HT-29 (cell line): ENCODE data around the gene BNIP3. TPM values are rescaled to one million over a fixed set of nuclear protein-coding genes. Genes with fewer than 3 reads are reported as not detected.
A peak's percentile ranks its signal among the peaks of the same experiment; 100 is the strongest.

Experiments
- DNase-seq: peaks from one replicate; pipeline ENCODE4 v3.0.0-alpha.2; 2015; ENCODE audit warnings: low spot score
- total RNA-seq: library from RNA; depleted of rRNA; stranded (reverse); fragments of >200 nt; shearing (Covaris generic); gene quantifications from 2 replicates; pipeline ENCODE4 v1.2.3, GENCODE V29; 2014; rRNA removed

BNIP3 gene
- total RNA-seq: not detected in 2 replicates

- DNase-seq: no peak
Observed at GRCh38 chr10:131981429-131982184, at the start of gene BNIP3. Gene BNIP3, minus strand, starts transcription at chr10:131981923. Its CDS starts 117 bp downstream, at chr10:131981806.

DNA sequence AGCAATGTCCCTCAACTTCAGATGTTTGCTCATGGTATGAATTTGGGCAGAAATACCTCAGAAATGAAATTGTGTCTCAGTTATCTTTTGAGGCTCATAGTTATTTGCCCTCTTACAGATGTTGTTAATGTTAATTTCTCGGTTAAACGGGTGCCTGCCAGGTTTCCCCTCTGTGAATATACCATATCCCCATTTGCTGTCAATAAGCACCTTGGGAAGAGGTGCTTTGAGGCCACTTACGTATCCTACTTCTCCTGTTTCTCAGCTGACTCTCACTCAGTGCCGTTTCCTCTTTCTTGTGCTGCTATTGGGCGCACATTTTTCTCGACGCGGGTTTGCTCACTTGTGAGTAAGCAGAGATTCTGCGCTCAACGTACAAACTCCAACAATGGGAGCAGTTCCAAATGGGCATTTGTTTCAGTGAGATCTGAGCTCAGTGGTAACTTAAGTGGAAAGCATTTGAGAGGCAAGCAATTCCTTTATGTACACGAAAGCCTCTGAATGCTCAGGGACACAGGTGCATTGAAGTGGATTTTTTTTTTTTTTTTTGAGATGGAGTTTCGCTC, 49.3 kb upstream of the BNIP3 start:
- no peak for DNase-seq

DNA sequence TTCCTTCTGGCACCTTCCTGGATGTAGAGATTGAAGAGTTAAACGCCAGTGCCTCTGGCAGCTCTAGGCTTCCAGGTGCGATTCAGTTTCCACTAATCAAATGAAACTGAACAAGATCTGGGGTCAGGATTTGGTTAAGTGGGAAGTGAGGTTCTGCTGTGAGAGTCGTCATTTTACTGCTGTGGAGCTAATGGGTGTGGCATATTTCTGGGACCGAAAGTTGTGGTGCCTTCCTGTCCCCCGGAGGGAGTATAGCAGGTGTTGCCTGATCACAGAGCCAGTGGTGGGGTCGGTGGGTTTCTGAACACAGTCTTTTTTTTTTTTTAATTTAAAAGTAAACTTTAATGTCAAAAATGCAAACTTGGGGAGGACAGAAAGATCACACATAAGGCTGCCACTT, 47.0 kb upstream of the BNIP3 start:
- DNase-seq: no peak

GRCh38 chr10:132027423-132027983, 45.8 kb upstream of the BNIP3 start:
- DNase-seq: no peak

GRCh38 chr10:132023092-132023811, 41.5 kb upstream of the BNIP3 start:
- DNase-seq: peak; percentile 73

DNA sequence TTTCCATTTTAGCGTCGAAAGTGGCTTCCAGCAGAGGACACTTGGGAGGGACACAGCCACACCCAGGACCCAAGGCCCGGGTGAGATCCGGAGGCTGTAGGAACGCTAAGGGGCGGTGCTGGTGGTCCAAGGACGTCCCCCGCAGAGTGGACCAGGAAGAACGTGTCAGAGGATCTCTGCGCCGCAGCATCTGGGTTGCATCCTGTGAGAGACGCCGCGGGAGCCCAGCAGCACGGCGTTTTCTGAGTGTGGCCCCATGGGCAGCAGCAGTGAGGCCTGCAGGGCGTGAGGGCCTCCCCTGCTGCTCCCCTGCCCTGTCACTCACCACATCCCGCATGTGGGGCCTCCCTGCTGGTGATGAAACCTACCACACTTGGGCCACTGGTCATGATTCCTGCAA, 40.5 kb upstream of the BNIP3 start:
- no peak for DNase-seq

DNA sequence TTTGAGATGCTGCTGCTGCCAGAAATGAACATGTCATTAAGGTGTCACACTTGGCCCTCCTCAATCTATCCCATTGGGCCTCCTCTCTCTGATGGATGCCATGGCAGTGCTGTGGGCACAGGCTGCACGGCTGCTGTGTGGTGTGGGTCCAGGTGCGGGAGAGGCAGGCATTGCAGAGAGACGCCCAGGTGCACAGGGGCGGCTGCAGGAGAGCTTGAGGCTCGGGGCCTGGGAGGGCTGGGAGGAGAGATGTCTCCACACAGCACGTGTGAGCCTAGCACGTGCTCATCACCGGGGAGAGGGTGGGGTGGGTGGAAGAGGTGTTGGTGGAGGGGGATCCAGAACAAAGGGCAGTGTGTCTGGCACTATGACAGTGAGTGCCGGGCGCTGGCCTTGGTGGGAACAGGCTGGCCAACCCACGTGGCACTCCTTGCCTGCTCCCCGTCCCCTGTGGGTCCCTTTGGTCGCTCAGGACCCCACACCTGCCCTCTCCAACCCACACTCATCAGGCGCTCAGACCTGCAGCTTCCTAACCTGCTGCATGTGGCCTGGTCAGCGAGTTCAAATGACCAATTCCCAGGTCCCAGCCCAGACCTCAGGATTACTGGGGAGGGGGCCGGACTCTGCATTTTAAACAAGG, 39.9 kb upstream of the BNIP3 start:
- no peak for DNase-seq

GRCh38 chr10:132021046-132021445, 39.3 kb upstream of the BNIP3 start:
- no peak for DNase-seq

- no peak for DNase-seq
Observed at GRCh38 chr10:132020456-132020855, 38.7 kb upstream of the BNIP3 start.

- DNase-seq: no peak
Observed at GRCh38 chr10:132019366-132019765, 37.6 kb upstream of the BNIP3 start.

GRCh38 chr10:132018446-132018845, 36.7 kb upstream of the BNIP3 start:
- no peak for DNase-seq

DNA sequence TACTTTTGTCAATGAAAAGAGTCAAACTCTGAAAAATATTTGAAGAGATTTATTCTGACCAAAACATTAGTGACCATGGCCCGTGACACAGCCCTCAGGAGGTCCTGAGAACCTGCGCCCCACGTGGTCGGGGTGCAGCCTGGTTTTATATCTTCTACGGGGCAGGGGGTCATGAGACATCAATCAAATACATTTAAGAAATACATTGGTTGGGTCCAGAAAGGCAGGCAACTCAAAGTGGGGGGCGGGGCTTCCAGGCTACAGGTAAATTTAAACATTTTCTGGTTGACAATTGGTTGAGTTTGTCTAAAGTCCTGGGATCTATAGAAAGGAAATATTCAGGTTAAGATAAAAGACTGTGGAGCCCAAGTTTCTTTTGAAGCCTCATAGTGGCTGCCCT, 34.8 kb upstream of the BNIP3 start:
- no peak for DNase-seq

DNA sequence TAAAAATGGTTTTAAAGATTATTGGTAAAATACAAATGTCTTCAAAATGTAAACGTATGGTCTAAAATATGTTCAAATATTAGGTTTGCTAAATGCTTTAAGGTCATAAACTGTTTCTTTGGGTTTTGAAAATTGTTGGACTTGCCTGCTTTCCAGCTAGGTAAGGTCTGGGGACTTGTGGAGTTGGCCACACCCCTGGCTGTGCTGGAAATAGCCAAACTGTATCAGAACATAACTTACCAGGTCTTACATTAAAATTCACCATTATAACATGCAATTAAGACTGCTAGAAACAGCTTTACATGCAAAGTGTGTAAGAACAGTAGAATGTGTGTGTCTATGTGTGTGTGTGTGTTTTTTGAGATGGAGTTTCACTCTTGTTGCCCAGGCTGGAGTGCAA, 29.7 kb upstream of the BNIP3 start:
- DNase-seq: no peak

DNA sequence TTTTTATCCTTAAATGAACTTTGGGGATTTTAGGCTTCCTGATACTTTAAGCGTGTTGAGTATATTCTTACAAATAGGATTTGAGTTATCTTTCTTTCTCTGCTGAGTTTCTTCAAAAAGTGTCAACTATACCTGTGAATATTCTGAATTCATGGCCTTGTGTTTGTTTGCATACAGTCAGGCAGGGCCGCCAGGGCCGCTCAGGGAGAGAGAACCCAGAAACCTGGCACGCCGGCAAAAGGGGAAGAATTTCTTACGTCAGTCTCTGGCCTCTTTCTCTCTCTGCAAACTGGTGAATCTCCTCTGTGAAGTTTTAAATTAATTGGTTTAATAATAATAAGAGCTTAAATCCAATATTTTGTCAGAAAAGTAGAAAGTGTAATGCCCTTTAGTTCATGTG, 29.3 kb upstream of the BNIP3 start:
- DNase-seq: no peak

GRCh38 chr10:132010483-132010882, 28.8 kb upstream of the BNIP3 start:
- no peak for DNase-seq

DNA sequence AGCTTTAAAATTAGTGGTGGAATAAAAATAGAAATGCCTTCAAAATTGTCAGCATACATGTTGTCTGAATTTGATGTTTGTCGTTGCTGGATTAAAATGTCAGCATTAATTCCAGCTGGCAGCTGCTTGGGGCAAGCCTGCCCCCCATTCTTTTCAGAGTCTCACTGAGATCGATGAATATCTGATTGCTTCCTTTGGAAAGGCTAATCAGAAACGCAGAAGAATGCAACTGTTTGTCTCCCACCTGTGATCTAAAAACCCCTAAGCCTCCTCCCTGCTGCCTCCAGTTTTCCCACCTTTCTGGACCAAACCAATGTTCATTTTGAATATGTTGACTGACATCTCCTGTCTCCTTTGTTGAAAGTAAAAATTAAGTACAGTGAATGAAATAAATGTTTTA, 27.9 kb upstream of the BNIP3 start:
- DNase-seq: no peak

DNA sequence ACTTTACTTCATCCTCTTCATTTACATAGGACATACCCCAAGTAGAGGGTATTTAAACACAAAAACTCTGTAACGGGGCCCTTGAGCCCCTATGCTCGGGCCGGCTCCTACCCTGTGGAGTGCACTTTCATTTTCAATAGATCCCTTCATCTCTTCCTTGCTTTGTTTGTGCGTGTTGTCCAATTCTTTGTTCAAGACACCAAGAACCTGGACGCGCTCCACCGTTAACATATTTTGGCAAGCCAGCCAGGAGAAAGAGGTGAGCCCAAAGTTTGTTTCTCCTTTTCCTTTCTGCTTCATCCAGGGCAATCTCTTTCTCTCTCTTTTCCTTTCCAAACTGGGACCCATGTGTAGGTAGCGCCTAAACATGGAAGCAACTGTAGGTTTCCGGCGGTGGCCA, 26.0 kb upstream of the BNIP3 start:
- DNase-seq: no peak

DNA sequence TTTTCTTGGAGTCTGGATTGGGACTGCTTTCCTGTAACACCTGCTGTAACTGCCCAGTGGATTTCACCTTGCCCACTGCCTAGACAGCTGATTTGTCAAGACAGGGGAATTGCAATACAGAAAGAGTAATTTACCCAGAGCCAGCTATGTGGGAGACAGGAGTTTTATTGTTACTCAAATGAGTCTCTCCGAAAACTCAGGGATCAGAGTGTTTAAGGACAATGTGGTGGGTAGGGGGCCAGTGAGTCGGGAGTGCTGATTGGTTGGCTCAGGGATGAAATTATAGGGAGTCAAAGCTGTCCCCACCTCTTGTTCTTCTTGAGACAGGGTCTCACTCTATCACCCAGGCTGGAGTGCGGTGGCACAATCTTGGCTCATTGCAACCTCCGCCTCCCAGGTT, 25.2 kb upstream of the BNIP3 start:
- no peak for DNase-seq

GRCh38 chr10:132005147-132005546, 23.4 kb upstream of the BNIP3 start:
- no peak for DNase-seq

GRCh38 chr10:132004052-132004451, 22.3 kb upstream of the BNIP3 start:
- DNase-seq: no peak

- DNase-seq: no peak
Observed at GRCh38 chr10:132003282-132003924, 21.7 kb upstream of the BNIP3 start.

- no peak for DNase-seq
Observed at GRCh38 chr10:132002004-132002403, 20.3 kb upstream of the BNIP3 start.
